ENCODE measurements around the gene CBX5. TPM values are rescaled to one million over a fixed set of nuclear protein-coding genes. Genes with fewer than 3 reads are reported as not detected.
"Not testable (repeated sequence)": the region's sequence is repeated elsewhere in the genome, so short reads cannot be mapped to it uniquely, and the experiment has no call there.

Gene CBX5
- polyA plus RNA-seq, 4 donors: 103 to 136 (median 126) TPM

GRCh38 chr12:54294953-54295566 is 15.1 kb upstream of the CBX5 start:
- DNase-seq (ENCODE audit: low read depth in 4 of 4, low spot score in 3 of 4): no peak

- DNase-seq (ENCODE audit: low read depth in 4 of 4, low spot score in 3 of 4): no peak
These were observed 14.4 kb upstream of the CBX5 start for GRCh38 chr12:54294152-54294952.

GRCh38 chr12:54292931-54293241 is 13.0 kb upstream of the CBX5 start:
- DNase-seq (ENCODE audit: low read depth in 4 of 4, low spot score in 3 of 4): no peak

- DNase-seq (ENCODE audit: low read depth in 4 of 4, low spot score in 3 of 4): no peak
These were observed 12.4 kb upstream of the CBX5 start for GRCh38 chr12:54292083-54292930.

- DNase-seq (ENCODE audit: low read depth in 4 of 4, low spot score in 3 of 4): no peak
These were observed 7.6 kb upstream of the CBX5 start for GRCh38 chr12:54287261-54288157.

- no peak for DNase-seq (ENCODE audit: low read depth in 4 of 4, low spot score in 3 of 4)
These were observed 6.4 kb upstream of the CBX5 start for GRCh38 chr12:54286042-54287030.

- no peak for DNase-seq (ENCODE audit: low read depth in 4 of 4, low spot score in 3 of 4)
These were observed 5.5 kb upstream of the CBX5 start for GRCh38 chr12:54285150-54286041.

GRCh38 chr12:54284070-54284780 is 4.3 kb upstream of the CBX5 start:
- DNase-seq (ENCODE audit: low read depth in 4 of 4, low spot score in 3 of 4): not testable (repeated sequence)

GRCh38 chr12:54282949-54283593 is 3.1 kb upstream of the CBX5 start:
- DNase-seq (ENCODE audit: low read depth in 4 of 4, low spot score in 3 of 4): no peak

GRCh38 chr12:54281694-54282093 is 1.8 kb upstream of the CBX5 start:
- not testable (repeated sequence) for DNase-seq (ENCODE audit: low read depth in 4 of 4, low spot score in 3 of 4)

GRCh38 chr12:54281261-54281638 is 1.3 kb upstream of the CBX5 start:
- DNase-seq (ENCODE audit: low read depth in 4 of 4, low spot score in 3 of 4): not testable (repeated sequence)

- peak; percentile 93 to 99 (median 98) for DNase-seq (ENCODE audit: low read depth in 4 of 4, low spot score in 3 of 4)
These were observed 742 bp upstream of the CBX5 start, which contains the start of gene HNRNPA1 for GRCh38 chr12:54280468-54281260. Gene HNRNPA1 (plus strand): TSS chr12:54280726. CDS start chr12:54280808, 82 bp downstream.

GRCh38 chr12:54279227-54279631 is 693 bp downstream of the CBX5 start:
- no peak for DNase-seq (ENCODE audit: low read depth in 4 of 4, low spot score in 3 of 4)

- no peak for DNase-seq (ENCODE audit: low read depth in 4 of 4, low spot score in 3 of 4)
These were observed 2.1 kb downstream of the CBX5 start for GRCh38 chr12:54277823-54278276.

- no peak for DNase-seq (ENCODE audit: low read depth in 4 of 4, low spot score in 3 of 4)
These were observed 3.6 kb downstream of the CBX5 start for GRCh38 chr12:54276368-54276767.

- no peak for DNase-seq (ENCODE audit: low read depth in 4 of 4, low spot score in 3 of 4)
These were observed 5.9 kb downstream of the CBX5 start for GRCh38 chr12:54273981-54274380.

All from right renal pelvis (tissue), 4 donors.